Cerebellar nuclear complex (tissue), 1 donor: ENCODE data around the gene AGGF1.
"Not testable (repeated sequence)": the region's sequence is repeated elsewhere in the genome, so short reads cannot be mapped to it uniquely, and the experiment has no call there.

Source experiments
- DNase-seq, 2 experiments: peaks; one replicate each; lab custom pipeline; 2025; lab: John Stamatoyannopoulos, UW

AGGF1 gene

GRCh38 chr5:77030097-77031071, at the start of gene AGGF1:
Gene AGGF1 (plus strand): TSS chr5:77030404. CDS start chr5:77030767, 363 bp downstream.
- DNase-seq = peak; percentile 13 to 70

GRCh38 chr5:76980518-76981144, 49.6 kb upstream of the AGGF1 start:
- DNase-seq = no peak

GRCh38 chr5:76982450-76982849, 47.8 kb upstream of the AGGF1 start:
- DNase-seq = no peak

DNA sequence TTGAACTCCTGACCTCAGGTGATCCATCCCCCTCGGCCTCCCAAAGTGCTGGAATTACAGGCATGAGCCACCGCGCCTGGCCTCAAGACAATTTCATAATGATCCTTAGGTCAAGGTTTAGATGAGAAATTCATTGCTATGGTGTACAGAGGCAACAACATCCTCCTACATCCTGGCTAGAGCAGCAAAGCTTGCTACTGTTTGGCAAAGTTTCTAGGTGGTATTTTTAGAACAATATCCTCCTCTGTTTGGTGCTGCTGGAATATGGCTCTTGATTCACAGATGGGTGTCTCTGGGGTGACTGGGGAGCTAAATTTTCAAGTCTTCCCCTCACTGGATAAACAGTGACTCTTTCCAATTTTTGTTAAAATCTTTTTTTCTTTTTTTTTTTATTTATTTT, 46.7 kb upstream of the AGGF1 start:
- DNase-seq = no peak

- no peak for DNase-seq
Observed at GRCh38 chr5:76986825-76987526, 43.2 kb upstream of the AGGF1 start.

DNA sequence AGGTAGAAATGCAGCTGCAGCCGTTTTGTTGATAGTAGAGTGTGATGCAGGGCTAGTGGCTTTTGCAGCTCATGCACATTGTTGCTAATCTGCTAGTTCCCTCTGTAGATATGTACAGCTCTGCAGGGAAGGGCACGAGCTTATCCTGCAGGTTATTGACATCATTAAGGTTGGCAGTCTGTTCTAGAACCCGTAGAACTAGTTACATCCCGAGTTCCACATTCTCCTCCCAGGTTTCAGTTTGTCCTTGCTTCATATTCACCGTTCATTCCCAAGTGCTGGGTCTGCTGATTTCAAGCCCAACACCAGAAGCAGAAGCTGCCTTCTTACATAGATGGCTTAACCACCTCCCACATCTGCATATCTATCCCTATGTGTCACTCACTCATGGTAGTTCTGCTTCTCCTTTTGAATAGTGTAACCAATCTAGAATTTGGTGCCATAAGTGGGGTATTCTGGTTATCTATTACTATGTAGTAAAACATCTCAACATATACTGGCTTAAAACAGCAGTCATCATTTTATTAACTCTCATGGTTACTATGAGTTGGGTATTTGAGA, 39.2 kb upstream of the AGGF1 start:
- DNase-seq = no peak

- DNase-seq = not testable (repeated sequence)
Observed at GRCh38 chr5:76993436-76993835, 36.8 kb upstream of the AGGF1 start.

DNA sequence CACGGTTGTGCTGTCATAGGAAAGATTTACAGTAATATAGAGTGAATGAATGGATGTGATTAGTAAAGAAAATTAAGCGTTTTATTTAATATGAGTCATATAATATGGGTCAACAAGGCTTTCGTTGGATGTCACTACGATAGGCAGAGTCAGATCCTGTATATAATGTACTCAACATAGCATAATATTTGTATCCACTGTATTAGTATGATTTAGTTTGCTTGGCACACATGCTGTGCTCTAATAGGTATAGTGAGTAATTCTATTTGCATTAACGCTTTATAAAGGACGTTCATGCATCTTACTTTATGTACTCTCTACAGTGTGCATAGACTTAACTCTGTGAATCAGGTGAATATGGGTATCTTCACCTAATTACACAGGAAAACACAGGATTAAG, 35.9 kb upstream of the AGGF1 start:
- DNase-seq = no peak

- DNase-seq = not testable (repeated sequence)
Observed at GRCh38 chr5:76998251-76998650, 32.0 kb upstream of the AGGF1 start.

DNA sequence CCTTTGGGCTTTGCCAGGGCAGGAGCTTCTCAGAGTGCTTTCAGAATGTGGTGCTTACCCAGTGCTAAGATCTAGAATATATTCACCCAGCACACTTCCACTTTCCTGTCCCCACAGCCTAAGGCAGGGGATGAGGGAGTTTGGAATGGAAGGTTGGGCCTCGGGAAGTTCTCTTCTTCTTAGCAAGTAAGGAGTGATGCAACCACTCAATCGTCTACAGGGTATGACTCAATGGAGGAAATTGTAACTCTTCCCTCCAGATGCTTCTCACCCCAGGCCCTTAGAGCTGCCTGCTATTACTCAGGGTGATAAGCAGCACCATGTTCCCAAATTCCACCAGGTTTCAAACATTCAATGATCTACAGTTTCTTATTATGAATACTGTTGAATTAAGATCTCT, 30.8 kb upstream of the AGGF1 start:
- no peak for DNase-seq

DNA sequence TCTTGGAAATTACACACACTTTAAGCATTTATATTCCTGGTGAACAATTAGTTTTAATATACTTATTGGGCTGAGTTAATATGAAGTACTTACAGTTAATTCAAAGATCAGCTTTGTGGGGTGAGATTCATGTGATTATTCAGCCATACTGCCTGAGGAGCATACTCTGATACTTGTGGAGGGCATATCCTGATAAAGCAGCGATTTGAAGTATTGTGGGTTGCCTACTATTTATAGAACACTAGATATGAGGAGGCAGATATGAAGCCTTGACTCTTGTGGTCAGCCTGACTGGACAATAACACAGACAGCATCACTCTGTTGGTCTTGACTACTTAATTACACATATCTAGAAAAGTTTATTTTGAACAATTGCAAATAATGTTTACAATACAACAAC, 27.0 kb upstream of the AGGF1 start:
- DNase-seq = no peak

DNA sequence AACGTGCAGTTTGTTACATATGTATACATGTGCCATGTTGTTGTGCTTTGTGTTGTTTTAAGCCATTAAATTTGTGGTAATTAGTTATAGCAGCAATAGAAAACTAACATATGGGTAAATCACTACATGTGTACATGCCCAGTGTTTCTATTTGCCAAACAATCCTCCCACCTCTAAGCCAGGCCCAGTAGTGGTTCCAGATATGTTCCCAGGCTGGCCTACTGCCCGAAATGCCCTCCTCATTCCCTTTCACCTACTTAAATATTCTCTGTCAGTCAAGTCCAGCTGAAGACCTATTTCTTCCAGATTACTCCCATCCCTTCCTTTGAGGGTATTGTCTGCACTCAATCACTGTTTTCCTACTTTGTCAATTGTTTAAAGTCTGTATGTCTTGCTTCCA, 24.1 kb upstream of the AGGF1 start:
- DNase-seq = no peak

- DNase-seq = no peak
Observed at GRCh38 chr5:77008413-77008812, 21.8 kb upstream of the AGGF1 start.

DNA sequence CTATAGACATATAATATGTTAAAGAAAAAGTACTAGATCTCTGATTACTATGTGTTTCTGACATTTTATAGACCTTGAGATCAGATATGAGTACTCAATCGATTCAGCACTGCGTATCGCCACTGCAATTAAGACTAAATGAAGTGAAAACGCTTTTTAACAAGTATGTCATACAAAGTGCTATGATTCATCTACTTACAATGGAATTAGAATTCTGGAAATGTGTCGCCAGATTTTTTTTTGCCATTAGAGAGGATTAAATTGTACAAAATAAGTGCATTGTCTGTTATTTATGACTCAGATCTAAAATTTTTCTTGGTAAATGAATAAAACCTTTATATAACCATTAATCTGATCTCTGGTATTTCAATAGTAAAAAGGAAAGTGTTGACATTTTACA, 20.0 kb upstream of the AGGF1 start:
- no peak for DNase-seq

GRCh38 chr5:77011498-77011897, 18.7 kb upstream of the AGGF1 start:
- DNase-seq = no peak

GRCh38 chr5:77012601-77013000, 17.6 kb upstream of the AGGF1 start:
- DNase-seq = no peak

DNA sequence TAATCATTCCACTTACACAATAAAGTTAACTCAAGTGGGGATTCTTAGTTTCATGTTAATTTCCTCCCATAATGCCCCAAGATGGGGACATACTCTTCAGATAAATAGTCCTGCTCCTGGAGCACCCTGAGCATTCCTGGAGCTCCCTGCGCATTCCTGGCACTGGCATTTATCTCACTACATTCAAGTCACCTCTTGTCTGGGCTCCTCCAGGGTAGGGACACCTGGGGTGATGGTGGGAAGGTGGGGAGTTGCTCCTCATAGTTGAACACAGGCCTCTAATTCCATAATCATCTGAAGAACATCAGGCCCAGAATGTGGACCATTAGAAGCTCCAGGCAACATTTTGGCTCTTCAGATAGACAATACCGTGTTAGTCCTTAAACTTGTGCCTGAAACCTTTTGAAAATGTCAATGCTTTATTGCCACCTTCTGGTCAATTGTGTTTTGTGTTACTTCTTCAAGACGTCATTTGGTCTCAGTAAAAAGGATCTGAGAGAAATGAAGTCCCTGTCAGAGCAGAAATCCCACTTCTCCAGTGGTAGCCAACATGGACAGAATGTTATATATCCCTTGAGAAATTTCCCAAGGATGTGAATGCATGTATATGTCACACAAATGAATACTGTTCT, 14.2 kb upstream of the AGGF1 start:
- DNase-seq = no peak

- no peak for DNase-seq
Observed at GRCh38 chr5:77016962-77017361, 13.2 kb upstream of the AGGF1 start.

DNA sequence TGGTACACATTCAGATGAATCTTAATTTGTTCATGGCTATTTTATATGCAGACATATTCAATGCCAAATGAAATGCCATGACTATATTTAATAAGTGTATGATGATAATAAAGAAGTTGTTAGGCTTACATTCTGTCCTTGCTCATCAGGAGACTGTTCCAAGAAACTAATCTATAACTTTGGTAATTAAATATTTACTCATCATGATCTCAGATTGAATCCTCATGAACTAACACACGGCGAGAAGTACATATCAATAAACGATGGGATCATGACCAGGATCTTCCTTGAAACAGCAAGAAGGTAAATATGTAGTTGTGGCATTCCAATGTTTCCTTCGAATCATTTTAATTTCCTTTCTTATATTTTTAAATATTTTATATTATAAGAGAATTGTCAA, 12.5 kb upstream of the AGGF1 start:
- no peak for DNase-seq

DNA sequence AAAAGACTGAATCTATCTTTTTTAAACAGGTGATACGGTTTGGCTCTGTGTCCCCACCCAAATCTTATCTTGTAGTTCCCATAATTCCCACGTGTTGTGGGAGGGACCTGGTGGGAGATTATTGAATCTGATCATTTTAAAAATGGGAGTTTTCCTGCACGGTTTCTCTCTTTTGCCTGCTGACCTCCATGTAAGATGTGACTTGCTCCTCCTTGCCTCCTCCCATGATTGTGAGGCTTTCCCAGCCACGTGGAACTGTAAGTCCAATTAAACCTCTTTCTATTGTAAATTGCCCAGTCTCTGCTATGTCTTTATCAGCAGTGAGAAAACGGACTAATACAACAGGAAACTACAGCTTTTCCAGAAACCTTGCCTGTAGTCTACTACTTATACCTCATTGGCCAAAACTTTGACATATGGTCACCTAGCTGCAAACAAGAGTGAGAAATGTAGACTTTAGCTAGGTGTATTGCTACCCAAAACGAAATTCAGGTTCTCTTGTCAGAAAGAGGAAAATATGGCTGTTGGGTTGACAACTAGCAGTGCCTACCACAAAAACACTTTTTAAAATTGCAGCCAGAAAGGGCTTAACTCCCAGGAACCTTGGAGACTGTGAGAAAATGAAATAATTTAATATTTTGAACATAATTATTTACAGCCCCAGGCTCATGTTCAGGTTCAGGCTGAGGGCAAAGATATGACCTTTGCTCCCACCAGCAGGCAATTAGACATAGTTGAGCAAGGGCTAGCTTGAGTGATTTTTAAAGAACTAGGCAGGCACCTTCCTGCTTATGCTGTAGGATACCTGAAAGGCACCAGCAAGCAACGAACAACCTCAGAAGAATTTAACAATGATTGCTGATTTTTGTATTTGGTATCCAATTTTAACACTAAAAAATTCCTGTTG, 7.4 kb upstream of the AGGF1 start:
- DNase-seq = no peak

DNA sequence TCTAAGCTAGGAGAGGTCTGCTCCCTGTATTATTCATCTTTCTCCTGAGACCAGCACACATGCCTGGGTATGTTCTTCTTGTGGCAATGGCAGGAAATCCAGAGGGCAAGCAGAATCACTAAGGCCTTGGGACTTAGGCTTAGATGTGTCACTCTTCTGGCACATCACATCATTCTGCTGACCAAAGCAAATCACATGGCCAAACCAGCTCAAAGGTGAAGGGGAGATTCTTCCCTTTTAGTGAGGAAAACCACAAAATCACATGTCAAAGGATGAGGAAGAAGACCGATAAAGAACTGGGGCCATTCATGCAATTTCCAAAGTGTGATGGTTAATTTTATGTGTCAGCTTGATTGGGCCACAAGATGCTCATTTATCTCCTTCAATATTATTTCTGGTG, 5.7 kb upstream of the AGGF1 start:
- DNase-seq = no peak
